Mucosa of descending colon (tissue), 3 donors: ENCODE data around the gene ITGB5. TPM values are rescaled to one million over a fixed set of nuclear protein-coding genes. Genes with fewer than 3 reads are reported as not detected.

Experiments used
- ATAC-seq: fragments of 200-7000 bp; cut with Tn5 transposase; one replicate; pipeline ENCODE4 v1.9.1; 2020; ENCODE audit warnings: mild to moderate bottlenecking, moderate library complexity
- DNase-seq, 3 donors: peaks; one replicate each; pipeline ENCODE4 v3.0.0-alpha.2; 2020
- H3K36me3 ChIP-seq: fragments of 200-600 bp; one replicate; pipeline ENCODE4 v1.8.0; 2021; ENCODE audit warnings: low read depth, mild to moderate bottlenecking
- H3K4me1 ChIP-seq: fragments of 200-600 bp; one replicate; pipeline ENCODE4 v1.8.0; 2021; ENCODE audit warnings: low read depth, mild to moderate bottlenecking
- H3K4me3 ChIP-seq: fragments of 200-600 bp; one replicate; pipeline ENCODE4 v1.8.0; 2021; ENCODE audit warnings: mild to moderate bottlenecking
- H3K9me3 ChIP-seq: fragments of 200-600 bp; one replicate; pipeline ENCODE4 v1.8.0; 2021; ENCODE audit warnings: mild to moderate bottlenecking
- intact Hi-C, 2 donors: fragments of 100-400 bp; cut with DNase I in 1 of 2; cut with micrococcal nuclease in 1 of 2; formaldehyde crosslinking; loops; one replicate each; pipeline versions ENCODE4 v1.11.0 to v1.11.1; 2022; cut with DNase I, micrococcal nuclease
- total RNA-seq, 3 donors: library from RNA; stranded (reverse); fragmentation: NEBNext Ultra II Directional in 2 of 3; extraction: Animal tissue kit (Norgen Biotek cat#: 25700) in 2 of 3; gene quantifications; one replicate each; pipeline versions ENCODE4 v1.2.1 to v1.2.4, GENCODE V29; 2021 to 2023
- TF ChIP-seq, protein P1 (sequence below): fragments of 200-600 bp; IDR thresholded peaks from one replicate; pipeline ENCODE4 v1.8.0; 2022; ENCODE audit warnings: antibody characterized with exemption, mild to moderate bottlenecking
- donor health status: DM: no; HTN: no; CAD: no; lungs with moderate emphysema.
- donor health status: DM: no; HTN: no; CAD: no.
- donor health status: DM: no; HTN: yes; CAD: no.

Gene ITGB5
- total RNA-seq, 3 donors from 2014 or later, result 67.9 to 102 (median 69.6) TPM

DNA sequence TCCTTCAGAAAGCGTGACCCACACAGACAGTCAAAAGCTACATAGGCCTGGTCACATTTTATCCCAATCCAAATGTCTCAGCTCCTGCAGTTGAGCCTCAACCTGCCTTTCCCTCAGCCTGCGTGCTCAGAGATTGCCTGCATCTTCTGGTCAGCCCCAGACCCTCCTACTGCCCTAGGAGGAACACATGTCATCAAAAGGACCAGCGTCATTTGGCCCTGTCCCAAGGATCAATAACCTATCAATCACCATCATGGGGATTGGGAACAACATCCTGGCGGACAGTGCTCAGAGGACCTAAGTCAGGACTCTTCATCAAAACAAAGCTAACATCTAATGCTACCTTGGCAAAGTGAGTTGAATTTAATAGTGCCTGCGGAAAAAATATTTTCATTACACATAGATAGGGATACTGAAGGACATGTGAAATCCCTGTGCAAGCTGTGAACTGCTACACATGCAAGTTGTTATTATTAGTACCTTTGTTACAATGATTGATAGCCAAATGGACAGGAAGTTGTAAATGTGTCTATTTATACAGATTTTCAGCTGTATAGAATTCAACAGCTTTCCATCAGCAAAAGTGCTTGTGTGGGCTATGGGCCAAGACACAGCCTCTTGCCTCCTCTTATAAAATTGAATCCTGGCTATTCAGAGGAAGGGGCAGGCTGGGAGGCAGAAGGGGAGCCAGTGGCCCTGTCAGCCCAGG, 109.2 kb downstream of the ITGB5 start:
- Histone ChIP-seq H3K4me1 (peaks cover 8% of the 10 kb centered on the region), H3K9me3 (no peaks in the 10 kb centered on the region), H3K4me3 (no peak overlapping the region), H3K36me3 (no peaks in the 10 kb centered on the region)
- TF ChIP-seq, protein P1, sequence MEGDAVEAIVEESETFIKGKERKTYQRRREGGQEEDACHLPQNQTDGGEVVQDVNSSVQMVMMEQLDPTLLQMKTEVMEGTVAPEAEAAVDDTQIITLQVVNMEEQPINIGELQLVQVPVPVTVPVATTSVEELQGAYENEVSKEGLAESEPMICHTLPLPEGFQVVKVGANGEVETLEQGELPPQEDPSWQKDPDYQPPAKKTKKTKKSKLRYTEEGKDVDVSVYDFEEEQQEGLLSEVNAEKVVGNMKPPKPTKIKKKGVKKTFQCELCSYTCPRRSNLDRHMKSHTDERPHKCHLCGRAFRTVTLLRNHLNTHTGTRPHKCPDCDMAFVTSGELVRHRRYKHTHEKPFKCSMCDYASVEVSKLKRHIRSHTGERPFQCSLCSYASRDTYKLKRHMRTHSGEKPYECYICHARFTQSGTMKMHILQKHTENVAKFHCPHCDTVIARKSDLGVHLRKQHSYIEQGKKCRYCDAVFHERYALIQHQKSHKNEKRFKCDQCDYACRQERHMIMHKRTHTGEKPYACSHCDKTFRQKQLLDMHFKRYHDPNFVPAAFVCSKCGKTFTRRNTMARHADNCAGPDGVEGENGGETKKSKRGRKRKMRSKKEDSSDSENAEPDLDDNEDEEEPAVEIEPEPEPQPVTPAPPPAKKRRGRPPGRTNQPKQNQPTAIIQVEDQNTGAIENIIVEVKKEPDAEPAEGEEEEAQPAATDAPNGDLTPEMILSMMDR, result no peak
- no peak for ATAC-seq
- intact Hi-C loops, result no loop called here
- DNase-seq, result no peak

DNA sequence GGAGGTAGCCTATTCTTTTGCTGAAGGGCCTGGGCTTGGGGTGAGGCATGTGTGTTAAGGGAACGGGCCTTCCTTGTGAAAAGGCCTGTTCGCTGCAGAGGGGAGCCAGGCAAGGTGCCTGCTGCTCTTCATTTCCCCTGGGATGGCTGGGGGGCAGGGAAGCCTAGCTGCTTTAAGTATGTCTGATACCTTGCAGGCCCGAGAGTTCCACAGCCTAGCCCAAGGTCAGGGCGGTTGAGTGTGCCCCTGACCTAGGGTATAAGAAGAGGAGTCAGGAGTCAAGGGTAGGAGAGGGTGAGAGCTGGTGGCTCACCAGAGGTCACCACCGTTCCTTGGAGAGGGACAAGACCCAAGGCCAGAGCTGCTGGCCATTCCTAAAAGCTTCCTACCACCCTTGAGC, 110.3 kb downstream of the ITGB5 start:
- Histone ChIP-seq H3K4me1 (peaks cover 7% of the 10 kb centered on the region), H3K4me3 (no peak overlapping the region), H3K9me3 (no peaks in the 10 kb centered on the region), H3K36me3 (no peaks in the 10 kb centered on the region)
- TF ChIP-seq, protein P1, result no peak
- ATAC-seq (no peak), DNase-seq (no peak)
- intact Hi-C loops, result no loop called here

DNA sequence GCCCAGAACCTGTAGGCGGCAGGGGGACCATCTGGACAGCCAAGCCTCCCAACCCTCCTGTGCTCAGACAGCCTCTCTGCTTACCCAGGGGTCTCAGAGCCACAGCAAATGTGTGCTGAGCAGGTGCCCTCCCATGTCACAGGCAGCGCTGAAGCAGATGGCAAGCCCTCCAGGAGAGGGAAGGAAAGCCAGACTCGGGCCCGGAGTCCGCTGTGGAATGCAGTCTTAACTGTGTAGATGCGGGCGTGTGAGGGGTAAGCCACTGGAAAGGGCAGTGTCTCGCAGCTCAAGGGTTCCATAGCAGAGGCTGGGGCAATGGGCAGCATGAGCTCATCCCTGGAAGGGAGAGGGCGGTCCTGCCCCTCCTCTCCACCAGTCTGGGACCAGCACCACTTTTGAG, 111.3 kb downstream of the ITGB5 start:
- TF ChIP-seq, protein P1, result no peak
- no peaks in the 10 kb centered on the region for H3K9me3 ChIP-seq
- H3K4me1 ChIP-seq, result no peaks in the 10 kb centered on the region
- H3K36me3 ChIP-seq, result no peaks in the 10 kb centered on the region
- intact Hi-C loops, result no loop called here
- ATAC-seq, result no peak
- H3K4me3 ChIP-seq, result no peak overlapping the region
- no peak for DNase-seq

DNA sequence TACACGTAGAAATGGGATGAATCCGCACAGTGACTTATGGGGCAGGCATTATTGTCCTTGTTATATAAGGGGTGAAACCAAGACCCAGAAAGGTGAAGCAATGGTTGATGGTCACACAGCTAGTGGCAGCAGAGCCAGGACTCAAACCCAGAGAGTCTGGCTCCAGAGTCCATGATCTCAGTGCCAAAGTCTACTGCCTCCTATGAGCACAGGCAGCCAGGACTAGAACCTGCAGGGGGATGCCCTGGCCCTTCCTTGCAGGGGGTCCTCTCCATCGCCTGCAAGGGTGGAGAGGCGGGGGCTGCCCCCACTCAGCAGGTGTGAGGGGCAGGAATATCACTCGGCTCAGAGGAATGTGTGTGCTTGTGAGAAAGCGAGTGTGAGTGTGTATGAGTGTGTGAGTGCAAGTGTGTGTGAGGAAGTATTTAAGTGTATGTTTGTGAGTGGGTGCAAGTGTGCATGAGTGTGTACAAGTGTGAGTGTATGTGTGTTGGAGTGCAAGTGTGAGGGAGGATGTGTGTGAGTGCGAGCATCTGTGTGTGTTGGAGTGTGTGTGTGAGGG, 112.2 kb downstream of the ITGB5 start:
- Histone ChIP-seq H3K9me3 (no peaks in the 10 kb centered on the region), H3K4me1 (no peaks in the 10 kb centered on the region), H3K4me3 (no peak overlapping the region), H3K36me3 (no peaks in the 10 kb centered on the region)
- no peak for DNase-seq
- TF ChIP-seq, protein P1, result no peak
- intact Hi-C loops, result no loop called here
- ATAC-seq, result no peak

DNA sequence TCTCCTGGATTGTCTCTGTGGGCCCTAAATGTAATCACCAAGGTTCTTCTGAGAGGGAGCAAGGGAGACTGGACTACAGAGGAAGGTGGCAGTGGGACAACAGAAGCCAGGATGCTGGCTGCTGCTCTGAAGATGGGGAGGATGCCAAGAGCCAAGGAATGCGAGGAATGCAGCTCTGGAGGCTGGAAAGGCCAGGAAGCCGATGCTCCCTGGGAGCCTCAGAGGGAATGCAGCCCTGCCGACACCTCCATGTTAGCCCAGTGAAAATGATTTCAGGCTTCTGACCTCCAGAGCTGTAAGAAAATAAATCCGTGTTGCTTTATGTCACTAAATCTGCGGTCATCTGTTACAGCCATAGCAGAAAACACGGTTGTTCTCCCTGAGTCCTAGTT, 112.8 kb downstream of the ITGB5 start:
- TF ChIP-seq, protein P1, result no peak
- Histone ChIP-seq H3K36me3 (no peaks in the 10 kb centered on the region), H3K4me3 (no peak overlapping the region), H3K9me3 (no peaks in the 10 kb centered on the region), H3K4me1 (no peaks in the 10 kb centered on the region)
- intact Hi-C loops, result no loop called here
- ATAC-seq (no peak), DNase-seq (no peak)
